ENCODE data around the gene AEBP2.

DNA sequence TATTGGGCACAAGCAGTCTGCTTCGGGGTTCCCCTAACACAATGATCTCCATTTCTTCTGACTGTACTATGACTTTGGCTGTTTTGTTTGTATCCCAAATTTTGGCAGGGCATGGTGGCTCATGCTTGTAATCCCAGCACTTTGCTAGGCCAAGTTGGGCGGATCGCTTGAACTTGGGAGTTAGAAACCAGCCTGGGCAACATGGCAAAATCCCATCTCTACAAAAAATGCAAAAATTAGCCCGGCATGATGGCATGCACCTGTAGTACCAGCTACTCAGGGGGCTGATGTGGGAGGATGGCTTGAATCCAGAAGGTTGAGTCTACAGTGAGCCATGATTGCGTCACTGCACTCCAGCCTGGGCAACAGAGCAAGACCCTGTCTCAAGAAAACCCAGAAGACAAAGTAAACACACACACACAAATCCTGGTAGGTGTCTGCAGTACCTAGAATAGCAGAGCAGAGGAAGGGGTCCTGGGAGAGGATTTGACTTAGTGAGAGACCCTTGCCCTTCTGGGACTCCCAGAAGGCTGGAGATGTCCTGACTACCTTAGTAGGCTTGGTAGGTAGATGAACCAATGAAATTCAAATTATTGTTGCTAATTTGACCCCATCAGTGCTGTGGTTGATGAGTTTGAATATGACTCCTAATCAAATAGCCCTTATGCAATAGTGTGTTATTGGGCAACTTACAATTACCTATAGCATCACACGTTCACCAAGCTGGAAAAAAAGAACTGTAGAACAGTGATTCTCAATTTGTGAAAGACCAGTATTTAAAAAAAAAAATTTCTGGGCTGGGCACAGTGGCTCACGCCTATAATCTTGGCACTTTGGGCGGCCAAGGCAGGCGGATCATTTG, 6.8 kb upstream of the AEBP2 start:
- no peak for TF ChIP-seq CTCF (IDR thresholded peaks at IDR 0.05)
- no peak for TF ChIP-seq POLR2A (IDR thresholded peaks at IDR 0.05)
